ENCODE results near the gene PLK3.

The PLK3 gene

DNA sequence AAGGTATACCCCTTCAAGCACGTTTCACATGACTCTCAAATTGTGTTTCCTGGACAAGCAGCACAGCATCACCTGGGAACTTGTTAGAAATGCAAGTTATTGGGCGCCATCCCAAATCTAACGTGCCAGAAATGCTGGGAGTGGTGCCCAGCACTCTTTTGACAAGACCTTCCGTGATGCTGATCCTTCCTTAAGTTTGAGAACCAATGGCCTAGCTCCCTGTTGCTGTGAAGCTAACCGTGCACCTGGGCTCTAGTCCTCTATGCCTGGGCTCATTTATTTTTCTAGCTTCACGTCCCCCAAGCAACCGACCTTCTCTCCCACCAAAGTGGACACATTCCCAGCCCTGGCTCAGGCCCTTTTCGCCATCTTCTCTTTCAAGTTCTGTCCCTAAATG lies 16.5 kb upstream of the PLK3 start:
- H3K4me3 ChIP-seq (ENCODE audit: low read depth, low read length): peak overlapping the region; percentile 64
- TF ChIP-seq, protein P1, sequence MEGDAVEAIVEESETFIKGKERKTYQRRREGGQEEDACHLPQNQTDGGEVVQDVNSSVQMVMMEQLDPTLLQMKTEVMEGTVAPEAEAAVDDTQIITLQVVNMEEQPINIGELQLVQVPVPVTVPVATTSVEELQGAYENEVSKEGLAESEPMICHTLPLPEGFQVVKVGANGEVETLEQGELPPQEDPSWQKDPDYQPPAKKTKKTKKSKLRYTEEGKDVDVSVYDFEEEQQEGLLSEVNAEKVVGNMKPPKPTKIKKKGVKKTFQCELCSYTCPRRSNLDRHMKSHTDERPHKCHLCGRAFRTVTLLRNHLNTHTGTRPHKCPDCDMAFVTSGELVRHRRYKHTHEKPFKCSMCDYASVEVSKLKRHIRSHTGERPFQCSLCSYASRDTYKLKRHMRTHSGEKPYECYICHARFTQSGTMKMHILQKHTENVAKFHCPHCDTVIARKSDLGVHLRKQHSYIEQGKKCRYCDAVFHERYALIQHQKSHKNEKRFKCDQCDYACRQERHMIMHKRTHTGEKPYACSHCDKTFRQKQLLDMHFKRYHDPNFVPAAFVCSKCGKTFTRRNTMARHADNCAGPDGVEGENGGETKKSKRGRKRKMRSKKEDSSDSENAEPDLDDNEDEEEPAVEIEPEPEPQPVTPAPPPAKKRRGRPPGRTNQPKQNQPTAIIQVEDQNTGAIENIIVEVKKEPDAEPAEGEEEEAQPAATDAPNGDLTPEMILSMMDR (IDR thresholded peaks at IDR 0.05; ENCODE audit: insufficient read depth, low read depth, low read length, missing control alignments): no peak
- DNase-seq (ENCODE audit: low read depth): no peak

DNA sequence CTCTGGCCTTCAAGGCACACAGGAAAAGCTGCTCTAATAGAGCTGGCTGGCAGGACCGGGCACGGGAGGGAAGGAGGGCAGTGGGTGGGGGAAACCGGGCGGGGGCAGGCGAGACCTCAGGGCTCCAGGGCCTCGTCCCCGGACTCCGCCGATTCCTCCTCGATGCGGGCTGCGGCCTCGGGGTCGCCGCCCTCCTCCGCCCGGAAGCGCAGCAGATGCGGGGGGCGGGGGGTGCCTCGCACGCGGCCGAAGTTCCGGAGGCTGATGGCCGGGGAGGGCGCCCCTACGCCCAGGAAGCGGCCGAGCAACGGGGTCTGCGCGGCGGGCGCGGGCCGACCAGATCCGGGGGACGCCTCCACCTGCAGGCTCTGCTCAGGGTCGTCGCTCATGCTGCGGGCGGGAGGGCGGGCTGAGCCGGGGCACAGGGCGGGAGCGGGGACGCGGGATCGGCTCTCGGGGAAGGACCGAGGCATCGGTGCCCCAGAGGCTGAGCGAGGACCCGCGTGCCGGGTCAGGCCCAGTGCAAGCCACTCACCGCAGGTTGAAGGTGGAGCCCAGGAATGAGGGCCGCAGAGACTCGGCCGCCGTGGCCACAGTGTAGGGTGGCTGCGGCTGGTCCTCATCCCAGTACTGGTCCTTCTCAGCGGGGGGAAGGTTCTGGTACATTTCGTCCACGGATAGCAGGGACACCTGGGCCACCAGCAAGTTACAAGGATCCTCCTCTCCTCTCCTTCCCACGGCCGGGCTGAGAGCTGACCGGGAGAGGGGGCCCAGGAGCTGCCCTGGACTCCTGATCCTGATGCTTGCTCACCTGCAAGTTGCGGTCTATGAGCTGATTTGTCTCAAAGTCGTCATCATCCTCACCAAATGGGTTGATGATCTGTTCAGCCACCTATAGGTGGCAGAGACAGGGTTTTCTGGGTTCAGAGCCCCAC lies 15.8 kb upstream of the PLK3 start:
- peak overlapping the region; percentile 64 for H3K4me3 ChIP-seq (ENCODE audit: low read depth, low read length)
- DNase-seq (ENCODE audit: low read depth): peak; percentile 48
- TF ChIP-seq, protein P1 (IDR thresholded peaks at IDR 0.05; ENCODE audit: insufficient read depth, low read depth, low read length, missing control alignments): no peak

DNA sequence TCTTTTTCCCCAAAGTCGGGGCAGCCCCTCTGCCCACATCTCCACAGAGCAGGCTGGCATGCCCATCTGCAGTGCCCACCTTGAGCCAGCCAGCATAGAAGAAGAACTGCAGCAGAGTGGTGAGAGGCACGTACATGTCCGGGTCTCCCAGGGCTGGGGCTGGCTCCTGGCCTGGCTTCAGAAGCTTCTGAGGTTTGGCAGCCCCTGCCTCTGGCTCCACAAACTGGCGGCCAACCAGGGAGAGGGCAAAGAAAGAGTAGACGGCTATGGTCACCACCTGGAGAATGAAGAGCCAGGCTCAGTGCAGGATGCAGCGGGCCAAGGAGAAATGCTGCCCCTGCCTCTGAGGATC lies 15.2 kb upstream of the PLK3 start:
- TF ChIP-seq, protein P1 (IDR thresholded peaks at IDR 0.05; ENCODE audit: insufficient read depth, low read depth, low read length, missing control alignments): no peak
- no peak overlapping the region for H3K4me3 ChIP-seq (ENCODE audit: low read depth, low read length)
- no peak for DNase-seq (ENCODE audit: low read depth)

DNA sequence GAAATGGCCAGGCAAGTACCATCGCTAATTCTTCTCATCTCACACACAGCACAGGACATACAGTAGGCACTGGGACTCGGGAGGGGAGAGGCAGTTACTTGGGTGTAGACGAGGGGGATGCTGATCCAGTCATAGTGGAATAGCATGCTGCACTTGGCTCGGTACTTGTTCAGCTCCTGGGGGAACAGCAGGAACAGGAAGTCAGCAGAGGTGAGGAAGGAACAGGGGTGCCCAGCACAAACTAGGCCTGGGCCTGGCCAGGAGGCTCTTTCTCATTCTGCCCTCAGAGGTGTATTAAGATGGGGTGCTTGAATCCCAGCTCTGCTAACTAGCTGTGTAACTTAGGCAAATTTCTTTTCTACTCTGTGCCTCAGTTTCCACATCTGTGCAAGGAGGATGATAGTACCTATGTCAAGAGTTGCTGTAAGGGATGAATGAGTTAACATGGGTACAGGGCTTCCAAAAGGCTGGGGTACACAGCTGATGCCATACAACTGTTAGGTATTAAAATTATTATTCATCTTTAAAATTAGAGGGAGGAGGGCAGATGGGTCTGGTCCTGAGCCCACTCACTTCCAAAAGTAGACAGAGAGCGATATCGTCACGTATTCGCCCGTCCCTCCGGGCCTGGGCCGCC lies 14.6 kb upstream of the PLK3 start:
- peak overlapping the region; percentile 56 for H3K4me3 ChIP-seq (ENCODE audit: low read depth, low read length)
- DNase-seq (ENCODE audit: low read depth): no peak
- TF ChIP-seq, protein P1 (IDR thresholded peaks at IDR 0.05; ENCODE audit: insufficient read depth, low read depth, low read length, missing control alignments): no peak

DNA sequence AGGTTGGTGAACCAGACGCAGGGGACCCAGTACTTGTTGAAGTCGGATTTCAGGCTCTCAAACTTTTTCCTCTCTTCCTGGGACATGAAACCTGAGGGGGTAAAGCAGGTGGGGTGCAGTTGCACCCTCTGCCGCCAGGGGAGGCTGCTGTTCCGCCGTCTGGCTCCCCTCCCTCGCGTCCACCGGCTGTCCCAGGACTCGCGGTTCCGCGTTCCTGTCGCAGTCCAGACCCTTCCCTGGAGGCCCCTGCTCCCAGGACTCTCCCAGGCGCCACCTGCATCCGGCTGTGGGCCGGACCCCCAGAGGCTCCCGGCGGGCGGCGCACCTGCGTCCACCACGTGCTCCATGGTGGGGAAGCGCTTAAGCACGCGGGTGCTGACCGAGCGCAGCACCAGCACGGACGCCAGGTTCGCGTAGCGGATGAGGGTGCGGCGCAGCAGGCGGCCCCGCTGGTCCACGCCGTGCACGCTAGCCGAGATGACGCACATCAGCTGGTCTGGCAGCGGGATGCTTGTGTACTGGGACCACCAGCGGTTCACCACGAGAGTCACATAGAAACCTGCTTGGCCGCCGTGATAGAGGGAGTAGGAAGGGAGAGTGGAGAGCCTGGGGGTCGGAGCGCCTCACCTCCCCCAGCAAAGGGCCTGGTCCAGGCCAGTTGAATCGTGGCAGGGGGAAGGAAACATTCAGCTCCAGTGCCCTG lies 13.9 kb upstream of the PLK3 start:
- DNase-seq (ENCODE audit: low read depth): peak; percentile 76
- peak overlapping the region; percentile 56 for H3K4me3 ChIP-seq (ENCODE audit: low read depth, low read length)
- TF ChIP-seq, protein P1 (IDR thresholded peaks at IDR 0.05; ENCODE audit: insufficient read depth, low read depth, low read length, missing control alignments): peak; percentile 100

DNA sequence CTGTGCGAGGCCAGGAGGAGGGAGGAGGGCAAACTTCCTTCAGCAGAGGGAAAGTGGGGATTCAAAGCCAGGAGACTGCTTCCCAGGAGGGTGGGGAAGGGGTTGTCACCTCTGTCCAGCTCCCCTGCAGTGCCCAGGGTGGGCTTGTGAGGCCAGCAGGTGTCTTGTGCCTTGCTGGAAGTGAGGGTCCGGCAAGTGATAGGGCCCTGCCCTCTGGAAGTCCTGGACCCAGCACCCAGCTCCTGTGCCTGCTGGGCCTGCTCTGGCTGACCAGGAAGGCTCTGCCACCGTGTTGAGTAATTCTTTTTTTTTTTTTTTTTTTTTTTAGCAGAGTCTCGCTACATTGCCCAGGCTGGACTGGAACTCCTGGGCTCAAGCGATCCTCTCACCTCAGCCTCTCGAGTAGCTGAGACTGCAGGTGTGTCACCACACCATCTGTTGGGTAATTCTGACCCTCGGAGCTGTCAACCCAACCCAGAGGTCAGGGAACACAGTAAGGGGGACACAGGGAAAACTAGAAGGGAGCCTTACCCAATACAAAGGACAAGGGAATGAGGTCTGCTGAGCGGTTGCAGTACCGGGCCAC lies 13.2 kb upstream of the PLK3 start:
- no peak overlapping the region for H3K4me3 ChIP-seq (ENCODE audit: low read depth, low read length)
- TF ChIP-seq, protein P1 (IDR thresholded peaks at IDR 0.05; ENCODE audit: insufficient read depth, low read depth, low read length, missing control alignments): no peak
- DNase-seq (ENCODE audit: low read depth): no peak

All from GM12865 (cell line).